Panc1 (cell line): Measurements from ENCODE around the gene CBX4. TPM values are rescaled to one million over a fixed set of nuclear protein-coding genes. Genes with fewer than 3 reads are reported as not detected.

Experiments
- ATAC-seq: fragments of 200-7000 bp; cut with Tn5 transposase; 2 replicates; pipeline ENCODE4 v1.9.1; 2020; ENCODE audit warnings: mild to moderate bottlenecking, moderate library complexity
- BruUV-seq: library from RNA; stranded (reverse); fragments of 400-500 nt; replicated peaks from 2 replicates; lab custom pipeline; 2021; lab: Mats Ljungman, UMichigan
- CTCF ChIA-PET: fragments of 300-600 bp; sonication (Branson Sonifier 250); formaldehyde crosslinking; loops from one replicate; lab custom pipeline; 2022; ENCODE audit warnings: antibody characterized with exemption; lab: Charles Lee
- POLR2A ChIA-PET: fragments of 300-600 bp; sonication (Branson Sonifier 250); formaldehyde crosslinking; loops from one replicate; lab custom pipeline; 2022; ENCODE audit warnings: antibody characterized with exemption; lab: Charles Lee
- DNase-seq: peaks from one replicate; pipeline ENCODE4 v3.0.0-alpha.2; 2010; ENCODE audit warnings: low read depth, low spot score
- H3K27ac ChIP-seq: 2 replicates; pipeline ENCODE4 v1.5.1; 2011; ENCODE audit warnings: mild to moderate bottlenecking, low read length, inconsistent platforms
- H3K27me3 ChIP-seq: fragments of 200-500 bp; sonication (Bioruptor generic); 2 replicates; pipeline ENCODE4 v1.6.0; 2014; ENCODE audit warnings: low read length, inconsistent platforms; ENCODE audit not compliant: control insufficient read depth, insufficient read depth
- H3K36me3 ChIP-seq: fragments of 200-500 bp; sonication (Bioruptor generic); 2 replicates; pipeline ENCODE4 v1.5.1; 2014; ENCODE audit warnings: inconsistent platforms, mild to moderate bottlenecking, low read length, moderate library complexity; ENCODE audit not compliant: control insufficient read depth, insufficient read depth
- H3K4me1 ChIP-seq: 2 replicates; pipeline ENCODE4 v1.5.1; 2011; ENCODE audit warnings: inconsistent platforms, mild to moderate bottlenecking, low read length, moderate library complexity; ENCODE audit not compliant: control insufficient read depth, insufficient read depth
- H3K4me3 ChIP-seq, 2 experiments: 2 replicates each; pipeline ENCODE4 v1.5.1; 2011 to 2012; ENCODE audit warnings: low read depth in 2 of 2, low read length in 2 of 2, mild to moderate bottlenecking in 2 of 2, inconsistent platforms in 1 of 2, moderate library complexity in 1 of 2
- H3K9me3 ChIP-seq: fragments of 200-500 bp; sonication (Bioruptor generic); 2 replicates; pipeline ENCODE4 v1.5.1; 2014; ENCODE audit warnings: low read depth, mild to moderate bottlenecking, inconsistent platforms, low read length, moderate library complexity; ENCODE audit not compliant: control insufficient read depth, insufficient read depth
- POLR2AphosphoS5 ChIP-seq: IDR thresholded peaks from 2 replicates; pipeline ENCODE4 v1.6.1; 2012; ENCODE audit warnings: mild to moderate bottlenecking, low read depth, low read length, moderate library complexity
- SIN3A ChIP-seq: IDR thresholded peaks from 2 replicates; pipeline ENCODE4 v1.6.1; 2012; ENCODE audit warnings: low read depth, mild to moderate bottlenecking, low read length, moderate library complexity, borderline replicate concordance; ENCODE audit not compliant: insufficient read depth
- TCF7L2 ChIP-seq: IDR thresholded peaks from 2 replicates; pipeline ENCODE4 v1.6.1; 2011; ENCODE audit warnings: mild to moderate bottlenecking, low read depth, low read length, inconsistent platforms
- in situ Hi-C: cut with HindIII; loops from 2 replicates; pipeline ENCODE4 v1.10.0; 2016; ENCODE audit warnings: low sequenced_read_pairs, low pct_unique_long_range_greater_than_20kb
- intact Hi-C: fragments of 100-400 bp; cut with micrococcal nuclease; formaldehyde crosslinking; loops from one replicate; pipeline ENCODE4 v1.10.0; 2022; ENCODE audit not compliant: unreplicated experiment
- total RNA-seq: library from RNA; stranded (reverse); gene quantifications from one replicate; pipeline ENCODE4 v1.2.1, GENCODE V29; 2021; ENCODE audit not compliant: unreplicated experiment
- TF ChIP-seq, protein P1 (sequence below): fragments of 450-650 bp; IDR thresholded peaks from 2 replicates; pipeline ENCODE4 v1.5.1; 2017; ENCODE audit warnings: mild to moderate bottlenecking
- TF ChIP-seq, protein P2 (sequence below), 2 experiments: IDR thresholded peaks; 2 replicates each; pipeline ENCODE4 v1.6.1; 2011 to 2012; ENCODE audit warnings: low read depth in 2 of 2, control low read depth in 1 of 2, low read length in 1 of 2, mild to moderate bottlenecking in 1 of 2, moderate library complexity in 1 of 2; ENCODE audit not compliant: insufficient read depth in 1 of 2

The CBX4 gene
- total RNA-seq, 1 experiment from 2014 or later, result 48.6 TPM

DNA sequence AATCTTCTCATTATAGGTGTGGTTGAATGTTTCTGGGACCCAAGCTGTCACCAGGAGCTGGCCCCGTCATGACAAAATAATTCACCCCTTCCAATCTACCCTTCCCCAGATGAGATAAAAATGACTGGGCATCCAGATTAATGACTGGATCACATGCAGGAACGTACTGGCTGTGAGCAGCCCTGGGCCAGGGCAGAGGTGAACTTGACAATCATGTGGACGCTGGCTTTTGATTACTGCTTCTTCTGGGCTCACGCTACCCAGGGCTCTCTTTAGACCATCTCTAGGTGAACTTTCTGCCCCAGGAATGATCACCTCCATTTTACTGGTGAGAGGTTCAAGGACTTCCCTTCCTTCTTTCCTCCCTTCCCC is 18.3 kb downstream of the CBX4 start:
- in situ Hi-C loops, result no loop called here
- Histone ChIP-seq H3K36me3 (no peaks in the 10 kb centered on the region), H3K27me3 (no peaks in the 10 kb centered on the region), H3K9me3 (no peaks in the 10 kb centered on the region), H3K4me3 (no peak overlapping the region), H3K27ac (no peak overlapping the region), H3K4me1 (no peaks in the 10 kb centered on the region)
- POLR2A ChIA-PET, result no interaction called here
- intact Hi-C loops, result no loop called here
- no TSS peak for BruUV-seq
- CTCF ChIA-PET, result no interaction called here
- TF ChIP-seq TCF7L2 (no peak), SIN3A (no peak), POLR2AphosphoS5 (no peak)
- TF ChIP-seq, protein P1, sequence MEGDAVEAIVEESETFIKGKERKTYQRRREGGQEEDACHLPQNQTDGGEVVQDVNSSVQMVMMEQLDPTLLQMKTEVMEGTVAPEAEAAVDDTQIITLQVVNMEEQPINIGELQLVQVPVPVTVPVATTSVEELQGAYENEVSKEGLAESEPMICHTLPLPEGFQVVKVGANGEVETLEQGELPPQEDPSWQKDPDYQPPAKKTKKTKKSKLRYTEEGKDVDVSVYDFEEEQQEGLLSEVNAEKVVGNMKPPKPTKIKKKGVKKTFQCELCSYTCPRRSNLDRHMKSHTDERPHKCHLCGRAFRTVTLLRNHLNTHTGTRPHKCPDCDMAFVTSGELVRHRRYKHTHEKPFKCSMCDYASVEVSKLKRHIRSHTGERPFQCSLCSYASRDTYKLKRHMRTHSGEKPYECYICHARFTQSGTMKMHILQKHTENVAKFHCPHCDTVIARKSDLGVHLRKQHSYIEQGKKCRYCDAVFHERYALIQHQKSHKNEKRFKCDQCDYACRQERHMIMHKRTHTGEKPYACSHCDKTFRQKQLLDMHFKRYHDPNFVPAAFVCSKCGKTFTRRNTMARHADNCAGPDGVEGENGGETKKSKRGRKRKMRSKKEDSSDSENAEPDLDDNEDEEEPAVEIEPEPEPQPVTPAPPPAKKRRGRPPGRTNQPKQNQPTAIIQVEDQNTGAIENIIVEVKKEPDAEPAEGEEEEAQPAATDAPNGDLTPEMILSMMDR, result no peak
- TF ChIP-seq, protein P2, sequence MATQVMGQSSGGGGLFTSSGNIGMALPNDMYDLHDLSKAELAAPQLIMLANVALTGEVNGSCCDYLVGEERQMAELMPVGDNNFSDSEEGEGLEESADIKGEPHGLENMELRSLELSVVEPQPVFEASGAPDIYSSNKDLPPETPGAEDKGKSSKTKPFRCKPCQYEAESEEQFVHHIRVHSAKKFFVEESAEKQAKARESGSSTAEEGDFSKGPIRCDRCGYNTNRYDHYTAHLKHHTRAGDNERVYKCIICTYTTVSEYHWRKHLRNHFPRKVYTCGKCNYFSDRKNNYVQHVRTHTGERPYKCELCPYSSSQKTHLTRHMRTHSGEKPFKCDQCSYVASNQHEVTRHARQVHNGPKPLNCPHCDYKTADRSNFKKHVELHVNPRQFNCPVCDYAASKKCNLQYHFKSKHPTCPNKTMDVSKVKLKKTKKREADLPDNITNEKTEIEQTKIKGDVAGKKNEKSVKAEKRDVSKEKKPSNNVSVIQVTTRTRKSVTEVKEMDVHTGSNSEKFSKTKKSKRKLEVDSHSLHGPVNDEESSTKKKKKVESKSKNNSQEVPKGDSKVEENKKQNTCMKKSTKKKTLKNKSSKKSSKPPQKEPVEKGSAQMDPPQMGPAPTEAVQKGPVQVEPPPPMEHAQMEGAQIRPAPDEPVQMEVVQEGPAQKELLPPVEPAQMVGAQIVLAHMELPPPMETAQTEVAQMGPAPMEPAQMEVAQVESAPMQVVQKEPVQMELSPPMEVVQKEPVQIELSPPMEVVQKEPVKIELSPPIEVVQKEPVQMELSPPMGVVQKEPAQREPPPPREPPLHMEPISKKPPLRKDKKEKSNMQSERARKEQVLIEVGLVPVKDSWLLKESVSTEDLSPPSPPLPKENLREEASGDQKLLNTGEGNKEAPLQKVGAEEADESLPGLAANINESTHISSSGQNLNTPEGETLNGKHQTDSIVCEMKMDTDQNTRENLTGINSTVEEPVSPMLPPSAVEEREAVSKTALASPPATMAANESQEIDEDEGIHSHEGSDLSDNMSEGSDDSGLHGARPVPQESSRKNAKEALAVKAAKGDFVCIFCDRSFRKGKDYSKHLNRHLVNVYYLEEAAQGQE (IDR thresholded peaks at IDR 0.05; ENCODE audit: insufficient read depth in 1 of 2, low read depth in 2 of 2, low read length in 1 of 2), result no peak
- ATAC-seq (no peak), DNase-seq (no peak)

DNA sequence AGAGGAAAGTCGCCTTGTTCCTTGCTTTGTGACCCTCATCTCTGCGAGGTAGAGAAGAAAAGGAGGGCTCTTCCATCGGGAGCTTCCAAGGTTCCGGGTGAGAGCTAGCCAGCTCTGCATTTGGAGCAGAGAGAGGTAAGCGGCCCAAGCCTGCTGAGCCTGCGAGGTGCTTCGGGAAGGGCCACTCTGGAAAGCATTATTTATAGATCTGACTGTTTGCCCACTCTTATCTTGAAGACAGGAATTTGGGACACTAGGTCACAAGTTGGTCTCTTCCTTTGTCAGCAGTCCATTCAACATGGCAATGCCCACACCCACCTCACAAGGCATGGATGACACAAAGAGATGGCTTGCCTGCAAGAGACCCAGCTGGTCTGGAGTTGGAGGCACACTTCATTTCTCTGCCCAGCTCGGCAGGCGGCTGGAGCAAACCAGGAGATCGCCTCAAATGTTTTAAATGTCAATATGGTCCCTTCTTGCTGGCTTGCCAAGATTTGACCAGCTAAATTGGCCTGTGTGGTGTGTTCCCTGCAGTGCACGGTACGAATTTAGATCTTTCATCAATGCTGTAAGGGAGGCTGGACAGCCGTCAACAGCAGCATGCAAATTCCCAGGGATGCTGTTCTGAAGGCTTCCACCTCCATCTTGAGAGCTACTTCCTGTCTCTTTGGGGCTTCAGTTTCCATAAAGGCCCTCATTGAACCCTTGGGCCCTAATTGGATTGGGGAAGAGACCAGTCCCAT is 19.5 kb downstream of the CBX4 start:
- no peak for DNase-seq
- Histone ChIP-seq H3K27ac (no peak overlapping the region), H3K36me3 (no peaks in the 10 kb centered on the region), H3K27me3 (no peaks in the 10 kb centered on the region), H3K4me3 (no peak overlapping the region), H3K4me1 (no peaks in the 10 kb centered on the region), H3K9me3 (no peaks in the 10 kb centered on the region)
- ChIA-PET CTCF (interaction anchor here (0.6 kb wide), 1 partner anchor 11 kb away, joined by 3 read pairs; no protein-coding TSS in a partner anchor), POLR2A (no interaction called here)
- no peak for ATAC-seq
- in situ Hi-C loops, result no loop called here
- TF ChIP-seq TCF7L2, result no peak
- no peak for TF ChIP-seq SIN3A
- TF ChIP-seq POLR2AphosphoS5, result no peak
- TF ChIP-seq, protein P2 (IDR thresholded peaks at IDR 0.05; ENCODE audit: insufficient read depth in 1 of 2, low read depth in 2 of 2, low read length in 1 of 2), result no peak
- TF ChIP-seq, protein P1, result no peak
- no TSS peak for BruUV-seq
- intact Hi-C loops, result no loop called here
